Measurements from ENCODE around the gene HBE1.

Gene HBE1

GRCh38 chr11:5247472-5248192, 22.1 kb downstream of the HBE1 start:
- Histone ChIP-seq H3K4me3 (ENCODE audit: low read length) (no peak overlapping the region), H3K36me3 (ENCODE audit: control insufficient read depth, insufficient read depth, low read length) (no peaks in the 10 kb centered on the region), H3K79me2 (ENCODE audit: control insufficient read depth, insufficient read depth, low read length) (no peaks in the 10 kb centered on the region), H3K27me3 (ENCODE audit: insufficient read depth, low read length, poor library complexity) (no peaks in the 10 kb centered on the region), H3K79me1 (ENCODE audit: low read length) (no peaks in the 10 kb centered on the region), H2BK120ac (ENCODE audit: low read depth, low read length) (no peak overlapping the region), H3K56ac (ENCODE audit: low read length) (no peak overlapping the region), H3K27ac (ENCODE audit: low read depth, low read length) (no peak overlapping the region), H3K9ac (ENCODE audit: low read length) (no peak overlapping the region), H4K8ac (ENCODE audit: low read depth, low read length) (no peak overlapping the region), H3K4me1 (ENCODE audit: control insufficient read depth, low read depth, low read length) (no peaks in the 10 kb centered on the region), H3K4ac (ENCODE audit: low read depth, low read length) (no peak overlapping the region), H3K4me2 (ENCODE audit: low read length) (no peak overlapping the region), H2BK15ac (replicated peaks; ENCODE audit: low read depth) (no peak overlapping the region), H2BK5ac (ENCODE audit: low read length) (no peak overlapping the region), H2AK5ac (ENCODE audit: low read length) (no peak overlapping the region), H3K18ac (ENCODE audit: low read length) (no peak overlapping the region), H4K5ac (ENCODE audit: low read length) (no peak overlapping the region), H3K23ac (ENCODE audit: low read length) (no peak overlapping the region)
- no CpG with 5 or more reads among the region's 3 CpGs for WGBS (ENCODE audit: extremely low coverage, insufficient coverage, low lambda C conversion rate)
- DNase-seq = no peak

GRCh38 chr11:5246772-5247471, 22.8 kb downstream of the HBE1 start:
- WGBS (ENCODE audit: extremely low coverage, insufficient coverage, low lambda C conversion rate) = no CpG with 5 or more reads among the region's 6 CpGs
- Histone ChIP-seq H3K9ac (ENCODE audit: low read length) (no peak overlapping the region), H3K27me3 (ENCODE audit: insufficient read depth, low read length, poor library complexity) (no peaks in the 10 kb centered on the region), H3K27ac (ENCODE audit: low read depth, low read length) (no peak overlapping the region), H3K4me1 (ENCODE audit: control insufficient read depth, low read depth, low read length) (no peaks in the 10 kb centered on the region), H4K5ac (ENCODE audit: low read length) (no peak overlapping the region), H3K23ac (ENCODE audit: low read length) (no peak overlapping the region), H4K8ac (ENCODE audit: low read depth, low read length) (no peak overlapping the region), H3K79me1 (ENCODE audit: low read length) (no peaks in the 10 kb centered on the region), H3K4ac (ENCODE audit: low read depth, low read length) (no peak overlapping the region), H3K79me2 (ENCODE audit: control insufficient read depth, insufficient read depth, low read length) (no peaks in the 10 kb centered on the region), H3K36me3 (ENCODE audit: control insufficient read depth, insufficient read depth, low read length) (no peaks in the 10 kb centered on the region), H3K18ac (ENCODE audit: low read length) (no peak overlapping the region), H2AK5ac (ENCODE audit: low read length) (no peak overlapping the region), H2BK15ac (replicated peaks; ENCODE audit: low read depth) (no peak overlapping the region), H2BK120ac (ENCODE audit: low read depth, low read length) (no peak overlapping the region), H3K4me2 (ENCODE audit: low read length) (no peak overlapping the region), H2BK5ac (ENCODE audit: low read length) (no peak overlapping the region), H3K56ac (ENCODE audit: low read length) (no peak overlapping the region), H3K4me3 (ENCODE audit: low read length) (no peak overlapping the region)
- peak; percentile 10 for DNase-seq

GRCh38 chr11:5245155-5245554, 24.6 kb downstream of the HBE1 start:
- no CpG with 5 or more reads among the region's 2 CpGs for WGBS (ENCODE audit: extremely low coverage, insufficient coverage, low lambda C conversion rate)
- no peak overlapping the region for H3K23ac ChIP-seq (ENCODE audit: low read length)

GRCh38 chr11:5243816-5244180, 25.9 kb downstream of the HBE1 start:
- Histone ChIP-seq H4K5ac (ENCODE audit: low read length) (no peak overlapping the region), H2BK15ac (replicated peaks; ENCODE audit: low read depth) (no peak overlapping the region), H3K79me2 (ENCODE audit: control insufficient read depth, insufficient read depth, low read length) (no peaks in the 10 kb centered on the region), H2BK120ac (ENCODE audit: low read depth, low read length) (no peak overlapping the region), H3K27me3 (ENCODE audit: insufficient read depth, low read length, poor library complexity) (no peaks in the 10 kb centered on the region), H3K4me3 (ENCODE audit: low read length) (no peak overlapping the region), H3K9ac (ENCODE audit: low read length) (no peak overlapping the region), H3K4me1 (ENCODE audit: control insufficient read depth, low read depth, low read length) (no peaks in the 10 kb centered on the region), H3K27ac (ENCODE audit: low read depth, low read length) (no peak overlapping the region), H4K8ac (ENCODE audit: low read depth, low read length) (no peak overlapping the region), H2AK5ac (ENCODE audit: low read length) (no peak overlapping the region), H3K18ac (ENCODE audit: low read length) (no peak overlapping the region), H2BK5ac (ENCODE audit: low read length) (no peak overlapping the region), H3K4ac (ENCODE audit: low read depth, low read length) (no peak overlapping the region), H3K79me1 (ENCODE audit: low read length) (no peaks in the 10 kb centered on the region), H3K56ac (ENCODE audit: low read length) (no peak overlapping the region), H3K23ac (ENCODE audit: low read length) (no peak overlapping the region), H3K4me2 (ENCODE audit: low read length) (no peak overlapping the region), H3K36me3 (ENCODE audit: control insufficient read depth, insufficient read depth, low read length) (no peaks in the 10 kb centered on the region)
- no CpG with 5 or more reads among the region's 4 CpGs for WGBS (ENCODE audit: extremely low coverage, insufficient coverage, low lambda C conversion rate)
- DNase-seq = no peak

More at GRCh38 chr11:5245155-5245554, 24.6 kb downstream of the HBE1 start:
- no peaks in the 10 kb centered on the region for H3K27me3 ChIP-seq (ENCODE audit: insufficient read depth, low read length, poor library complexity)
- H3K79me2 ChIP-seq (ENCODE audit: control insufficient read depth, insufficient read depth, low read length) = no peaks in the 10 kb centered on the region
- H2BK15ac ChIP-seq (replicated peaks; ENCODE audit: low read depth) = no peak overlapping the region
- H4K8ac ChIP-seq (ENCODE audit: low read depth, low read length) = no peak overlapping the region
- no peak overlapping the region for H3K4ac ChIP-seq (ENCODE audit: low read depth, low read length)
- no peak overlapping the region for H2BK5ac ChIP-seq (ENCODE audit: low read length)
- H4K5ac ChIP-seq (ENCODE audit: low read length) = no peak overlapping the region
- no peak overlapping the region for H3K27ac ChIP-seq (ENCODE audit: low read depth, low read length)
- no peak overlapping the region for H2BK120ac ChIP-seq (ENCODE audit: low read depth, low read length)
- no peaks in the 10 kb centered on the region for H3K79me1 ChIP-seq (ENCODE audit: low read length)
- H3K4me1 ChIP-seq (ENCODE audit: control insufficient read depth, low read depth, low read length) = no peaks in the 10 kb centered on the region
- H3K56ac ChIP-seq (ENCODE audit: low read length) = no peak overlapping the region
- H2AK5ac ChIP-seq (ENCODE audit: low read length) = no peak overlapping the region
- H3K4me2 ChIP-seq (ENCODE audit: low read length) = no peak overlapping the region
- no peak overlapping the region for H3K9ac ChIP-seq (ENCODE audit: low read length)
- no peaks in the 10 kb centered on the region for H3K36me3 ChIP-seq (ENCODE audit: control insufficient read depth, insufficient read depth, low read length)
- no peak overlapping the region for H3K18ac ChIP-seq (ENCODE audit: low read length)
- H3K4me3 ChIP-seq (ENCODE audit: low read length) = no peak overlapping the region
- DNase-seq = no peak

- Histone ChIP-seq H3K4me3 (ENCODE audit: low read length) (no peak overlapping the region), H3K56ac (ENCODE audit: low read length) (no peak overlapping the region), H2BK120ac (ENCODE audit: low read depth, low read length) (no peak overlapping the region), H4K8ac (ENCODE audit: low read depth, low read length) (no peak overlapping the region), H3K27ac (ENCODE audit: low read depth, low read length) (no peak overlapping the region), H3K23ac (ENCODE audit: low read length) (no peak overlapping the region), H3K4me2 (ENCODE audit: low read length) (no peak overlapping the region), H3K4me1 (ENCODE audit: control insufficient read depth, low read depth, low read length) (no peaks in the 10 kb centered on the region), H2AK5ac (ENCODE audit: low read length) (no peak overlapping the region), H2BK15ac (replicated peaks; ENCODE audit: low read depth) (no peak overlapping the region), H3K36me3 (ENCODE audit: control insufficient read depth, insufficient read depth, low read length) (no peaks in the 10 kb centered on the region), H4K5ac (ENCODE audit: low read length) (no peak overlapping the region), H3K9ac (ENCODE audit: low read length) (no peak overlapping the region), H3K79me1 (ENCODE audit: low read length) (no peaks in the 10 kb centered on the region), H2BK5ac (ENCODE audit: low read length) (no peak overlapping the region), H3K18ac (ENCODE audit: low read length) (no peak overlapping the region), H3K4ac (ENCODE audit: low read depth, low read length) (no peak overlapping the region), H3K27me3 (ENCODE audit: insufficient read depth, low read length, poor library complexity) (no peaks in the 10 kb centered on the region), H3K79me2 (ENCODE audit: control insufficient read depth, insufficient read depth, low read length) (no peaks in the 10 kb centered on the region)
- WGBS (ENCODE audit: extremely low coverage, insufficient coverage, low lambda C conversion rate) = no CpG with 5 or more reads among the region's 7 CpGs
- no peak for DNase-seq
These were observed 26.6 kb downstream of the HBE1 start for GRCh38 chr11:5242933-5243815.
